IPS-18c (cell line): ENCODE data around the gene SORL1-AS1.
"Not testable (repeated sequence)": the region's sequence is repeated elsewhere in the genome, so short reads cannot be mapped to it uniquely, and the experiment has no call there.

Experiments
- H3K4me3 ChIP-seq: 2 replicates; pipeline ENCODE4 v1.7.0; 2013; ENCODE audit warnings: low read depth, mild to moderate bottlenecking, low read length, moderate library complexity; ENCODE audit not compliant: insufficient read depth
- H3K9me3 ChIP-seq: one replicate; pipeline ENCODE4 v1.6.1; 2013; ENCODE audit warnings: mild to moderate bottlenecking, low read length, moderate library complexity; ENCODE audit not compliant: control insufficient read depth, insufficient read depth

Gene SORL1-AS1

DNA sequence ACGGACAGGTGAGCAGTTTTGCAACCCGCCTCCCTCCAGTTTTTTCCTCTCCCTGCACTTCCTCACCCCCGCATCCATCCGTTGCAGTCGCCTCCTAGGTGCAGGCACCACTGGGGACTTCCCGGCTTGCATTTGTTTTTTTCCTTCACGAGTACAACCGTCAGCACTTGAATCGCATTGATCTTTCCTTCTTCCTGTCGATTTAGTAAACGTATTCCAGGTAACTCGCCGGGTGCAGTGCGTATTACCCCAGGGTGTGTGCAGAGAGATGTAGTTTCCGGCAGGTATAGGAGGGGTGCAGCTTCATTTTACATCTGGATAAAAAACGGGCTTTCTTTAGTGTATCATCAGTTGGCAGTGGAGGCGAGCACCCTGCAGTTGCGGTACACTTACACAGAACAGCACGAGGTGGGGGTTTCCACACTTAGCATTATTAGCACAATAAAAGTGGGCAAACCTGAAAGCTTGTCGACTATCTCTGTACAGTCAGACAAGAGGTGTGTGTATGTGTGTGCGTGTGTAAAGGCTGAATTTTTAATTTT is at the start of gene SORL1-AS1:
Gene SORL1-AS1, minus strand, starts transcription at position 359 of the 542 bp plus-strand sequence.
- Histone ChIP-seq H3K4me3 (peak within 1 kb of the TSS; percentile 85), H3K9me3 (no peaks in the 10 kb centered on the region)

DNA sequence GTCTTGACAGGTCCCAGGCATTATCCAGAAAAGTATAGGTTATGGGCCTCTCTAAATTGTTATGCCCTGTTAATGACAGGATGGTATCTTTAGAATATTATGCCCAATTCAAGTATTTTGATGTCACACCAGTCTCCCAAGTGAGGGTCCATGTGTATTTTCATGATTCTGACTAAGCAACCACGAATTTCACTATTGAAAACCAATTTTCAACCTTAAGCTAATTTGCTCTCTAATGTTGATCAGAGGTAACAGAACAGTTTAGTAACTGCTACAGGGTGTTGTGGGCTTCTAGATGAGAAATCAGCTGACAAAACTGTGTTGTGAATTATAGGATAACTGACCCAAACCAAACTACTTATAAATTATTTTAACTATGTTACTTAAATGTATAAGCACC is 48.0 kb upstream of the SORL1-AS1 start:
- no peaks in the 10 kb centered on the region for H3K9me3 ChIP-seq

GRCh38 chr11:121500275-121500674 is 47.5 kb upstream of the SORL1-AS1 start:
- H3K9me3 ChIP-seq: no peaks in the 10 kb centered on the region
- H3K4me3 ChIP-seq: no peak overlapping the region

More for the DNA sequence above, 48.0 kb upstream of the SORL1-AS1 start:
- no peak overlapping the region for H3K4me3 ChIP-seq

- Histone ChIP-seq H3K4me3 (no peak overlapping the region), H3K9me3 (no peaks in the 10 kb centered on the region)
Observed at GRCh38 chr11:121499405-121499804, 46.6 kb upstream of the SORL1-AS1 start.

GRCh38 chr11:121497176-121497998 is 44.6 kb upstream of the SORL1-AS1 start:
- Histone ChIP-seq H3K4me3 (no peak overlapping the region), H3K9me3 (peaks cover 2% of the 10 kb centered on the region)

DNA sequence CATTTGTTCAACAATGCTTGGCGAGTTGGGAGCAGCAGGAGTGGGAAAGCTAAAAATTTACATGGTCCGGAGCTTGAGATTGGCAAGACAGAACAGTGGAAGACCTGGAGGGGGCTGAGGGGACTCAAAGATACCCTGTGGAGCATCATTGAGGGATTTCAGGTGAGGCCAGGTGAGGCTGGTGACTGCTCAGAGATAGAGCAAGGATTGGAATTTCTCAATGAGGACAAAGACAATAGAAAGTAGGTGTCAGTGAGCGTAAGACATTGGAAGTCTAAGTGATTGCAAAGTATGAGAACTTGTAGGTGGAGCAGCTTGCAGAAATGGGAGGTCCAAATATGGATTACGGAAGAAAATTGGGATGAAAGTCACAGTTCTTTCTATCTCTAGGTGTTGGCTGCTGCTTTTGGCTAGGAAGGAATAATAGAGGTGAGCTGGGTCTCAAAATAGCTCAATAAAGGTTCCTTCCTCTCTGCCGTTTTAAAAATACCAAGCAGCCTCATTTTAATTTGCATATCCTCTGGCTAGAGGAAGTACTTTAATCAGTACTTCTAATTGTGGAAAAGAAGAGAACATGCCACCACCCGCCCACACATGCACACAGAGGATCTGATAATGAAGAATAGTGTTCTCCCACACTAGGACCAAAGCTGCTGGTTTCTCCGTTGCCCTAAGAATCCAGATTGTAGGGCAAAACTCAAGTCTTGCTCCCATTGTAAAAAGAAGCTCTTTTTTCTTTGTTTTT is 41.8 kb upstream of the SORL1-AS1 start:
- peaks cover 2% of the 10 kb centered on the region for H3K9me3 ChIP-seq
- no peak overlapping the region for H3K4me3 ChIP-seq

DNA sequence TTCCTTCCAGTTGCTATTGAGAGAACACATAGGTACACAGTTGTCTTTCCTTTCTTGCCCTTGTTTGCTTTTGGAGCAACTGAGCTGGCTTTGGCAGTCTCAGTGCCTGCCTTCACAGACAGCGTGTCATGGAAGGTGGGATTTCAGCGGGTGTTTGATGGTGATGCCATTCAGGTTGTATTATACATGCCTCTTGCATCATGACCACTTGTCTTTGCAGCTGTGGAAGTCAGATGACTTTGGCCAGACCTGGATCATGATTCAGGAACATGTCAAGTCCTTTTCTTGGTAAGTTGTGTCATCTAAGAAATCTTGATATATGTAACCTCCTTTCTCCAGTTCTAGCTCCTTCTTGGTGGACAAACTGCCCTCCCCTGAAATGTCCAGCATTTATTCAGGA is 37.1 kb upstream of the SORL1-AS1 start:
- Histone ChIP-seq H3K4me3 (no peak overlapping the region), H3K9me3 (peaks cover 2% of the 10 kb centered on the region)

DNA sequence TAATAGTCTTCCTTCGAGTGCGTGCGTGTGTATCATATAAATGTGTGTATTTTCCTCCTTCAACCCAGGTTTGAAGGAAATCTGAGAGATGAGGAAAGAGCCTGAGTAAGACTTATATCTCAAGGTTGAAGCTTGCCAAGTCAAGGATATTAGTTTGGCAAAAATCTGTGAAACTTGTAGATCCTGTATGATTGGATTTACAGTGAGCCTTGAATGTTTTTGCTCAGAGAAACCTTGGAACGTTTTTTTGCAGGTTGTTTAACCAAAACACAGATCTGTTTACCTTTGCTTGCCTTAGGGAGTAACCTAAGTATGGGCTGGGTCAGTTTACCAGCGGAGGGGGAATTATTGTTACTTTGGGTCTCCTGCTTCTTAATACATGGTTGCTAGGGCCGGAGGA is 35.9 kb upstream of the SORL1-AS1 start:
- no peak overlapping the region for H3K4me3 ChIP-seq

DNA sequence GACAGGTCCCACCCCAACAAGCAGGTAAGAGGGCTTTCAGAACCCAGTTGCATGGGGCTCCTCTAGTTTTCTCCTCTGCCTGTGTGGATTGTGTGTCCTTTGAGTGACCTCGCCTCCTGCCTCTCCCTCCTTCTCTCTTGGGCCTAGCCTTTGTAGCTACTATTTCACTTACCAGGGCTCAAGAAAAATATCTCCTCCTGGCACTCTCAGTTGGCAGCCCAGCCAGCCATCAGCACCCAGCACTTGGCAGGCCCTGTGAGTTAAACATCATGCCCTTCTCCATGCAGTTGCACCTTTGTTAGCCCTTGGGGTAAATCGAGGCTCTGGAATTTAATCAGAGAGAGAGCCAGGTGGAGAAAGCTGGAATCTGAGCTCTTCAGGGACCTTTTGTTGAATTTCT is 35.4 kb upstream of the SORL1-AS1 start:
- H3K4me3 ChIP-seq: no peak overlapping the region
- peaks cover 2% of the 10 kb centered on the region for H3K9me3 ChIP-seq

More for the DNA sequence above, 35.9 kb upstream of the SORL1-AS1 start:
- peaks cover 2% of the 10 kb centered on the region for H3K9me3 ChIP-seq

DNA sequence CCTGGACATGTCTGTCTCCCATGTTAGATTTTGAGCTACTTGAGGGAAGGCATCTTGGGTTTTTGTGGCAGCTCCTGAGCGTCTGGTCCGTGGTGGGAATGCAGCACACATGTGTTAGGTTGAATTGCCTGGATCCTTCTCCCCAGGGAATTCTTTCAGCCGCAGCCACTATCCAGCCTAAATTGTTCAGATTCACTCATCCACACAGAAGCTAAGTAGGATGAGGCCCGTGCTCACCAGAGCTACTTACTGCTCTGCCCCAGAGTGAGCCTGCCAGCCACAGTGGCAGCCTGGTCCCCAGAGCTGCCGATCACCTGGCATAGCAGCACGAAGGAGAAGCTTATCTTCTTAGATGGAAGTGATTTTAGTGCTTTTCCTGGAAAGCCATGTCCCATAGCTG is 34.4 kb upstream of the SORL1-AS1 start:
- H3K9me3 ChIP-seq: no peaks in the 10 kb centered on the region
- H3K4me3 ChIP-seq: no peak overlapping the region

- no peak overlapping the region for H3K4me3 ChIP-seq
- H3K9me3 ChIP-seq: no peaks in the 10 kb centered on the region
Observed at GRCh38 chr11:121486054-121486453, 33.3 kb upstream of the SORL1-AS1 start.

DNA sequence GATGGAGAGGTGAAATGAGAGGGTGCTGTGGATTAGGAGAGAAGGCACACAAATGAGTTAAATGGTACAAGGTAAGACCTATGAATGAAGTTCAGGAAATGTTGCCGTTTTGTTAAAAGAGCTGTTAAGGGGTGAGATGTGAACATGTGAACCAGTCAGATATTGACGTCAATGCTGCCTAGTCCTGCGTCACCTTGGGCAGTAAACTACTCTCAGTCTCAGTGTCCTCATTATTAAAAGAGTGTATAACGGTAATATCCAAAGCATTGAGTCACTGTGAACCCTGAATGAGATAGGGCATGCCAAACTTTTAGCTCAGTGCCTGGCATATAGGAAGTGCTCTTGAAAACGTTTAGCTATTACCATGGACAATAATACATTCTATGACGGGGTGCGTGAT is 32.4 kb upstream of the SORL1-AS1 start:
- Histone ChIP-seq H3K4me3 (no peak overlapping the region), H3K9me3 (no peaks in the 10 kb centered on the region)

- no peak overlapping the region for H3K4me3 ChIP-seq
Observed at GRCh38 chr11:121483805-121484480, 31.2 kb upstream of the SORL1-AS1 start.

GRCh38 chr11:121482231-121483129 is 29.7 kb upstream of the SORL1-AS1 start:
- Histone ChIP-seq H3K4me3 (no peak overlapping the region; the same call in 1 of the 2 replicates), H3K9me3 (no peaks in the 10 kb centered on the region)

More at GRCh38 chr11:121483805-121484480, 31.2 kb upstream of the SORL1-AS1 start:
- H3K9me3 ChIP-seq: no peaks in the 10 kb centered on the region

DNA sequence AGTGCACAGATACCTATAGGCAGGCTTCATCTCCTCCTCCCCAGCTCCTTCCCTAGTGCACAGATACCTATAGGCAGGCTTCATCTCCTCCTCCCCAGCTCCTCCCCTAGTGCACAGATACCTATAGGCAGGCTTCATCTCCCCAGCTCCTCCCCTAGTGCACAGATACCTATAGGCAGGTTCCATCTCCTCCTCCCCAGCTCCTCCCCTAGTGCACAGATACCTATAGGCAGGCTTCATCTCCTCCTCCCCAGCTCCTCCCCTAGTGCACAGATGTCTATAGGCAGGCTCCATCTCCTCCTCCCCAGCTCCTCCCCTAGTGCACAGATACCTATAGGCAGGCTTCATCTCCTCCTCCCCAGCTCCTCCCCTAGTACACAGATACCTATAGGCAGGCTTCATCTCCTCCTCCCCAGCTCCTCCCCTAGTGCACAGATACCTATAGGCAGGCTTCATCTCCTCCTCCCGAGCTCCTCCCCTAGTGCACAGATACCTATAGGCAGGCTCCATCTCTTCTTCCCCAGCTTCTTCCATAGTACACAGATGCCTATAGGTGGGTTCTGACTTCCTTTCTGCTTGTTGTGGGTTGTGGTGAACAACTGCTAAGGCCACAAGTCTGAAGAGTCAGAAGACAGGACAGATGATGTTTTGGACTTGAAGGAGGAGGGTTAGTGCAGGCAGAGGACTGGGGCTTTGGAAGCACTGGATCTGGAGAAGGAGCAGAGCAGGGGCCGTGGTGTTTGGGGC is 28.9 kb upstream of the SORL1-AS1 start:
- H3K4me3 ChIP-seq, H3K9me3 ChIP-seq: not testable (repeated sequence)

DNA sequence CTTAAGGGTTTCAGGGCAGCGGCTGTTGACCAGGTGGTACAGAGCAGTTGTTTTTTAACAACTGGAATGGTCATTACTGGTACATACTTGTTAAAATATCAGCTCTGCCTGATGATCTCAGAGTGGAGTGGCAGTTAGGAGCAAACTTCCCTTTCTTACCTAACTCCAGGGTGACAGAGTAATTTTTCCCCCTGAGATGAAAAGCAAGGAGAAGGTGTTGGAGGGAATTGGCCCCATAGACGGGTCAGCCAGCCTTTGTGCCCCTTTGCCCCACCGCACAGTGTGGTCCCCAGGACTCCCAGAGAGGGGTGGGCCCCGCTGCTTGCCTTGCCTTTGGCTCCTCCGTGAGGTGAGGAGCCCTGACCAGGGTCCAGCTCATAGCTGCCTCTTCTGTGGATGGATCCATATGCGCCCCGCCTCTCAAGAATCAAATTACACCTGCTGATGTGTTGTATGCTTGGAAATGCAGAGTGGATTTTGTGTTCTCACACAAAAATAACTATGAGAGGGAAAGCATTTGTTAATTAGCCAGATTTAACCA is 27.0 kb upstream of the SORL1-AS1 start:
- H3K4me3 ChIP-seq: no peak overlapping the region
- H3K9me3 ChIP-seq: no peaks in the 10 kb centered on the region
